ENCODE measurements around the gene AGBL3.

DNA sequence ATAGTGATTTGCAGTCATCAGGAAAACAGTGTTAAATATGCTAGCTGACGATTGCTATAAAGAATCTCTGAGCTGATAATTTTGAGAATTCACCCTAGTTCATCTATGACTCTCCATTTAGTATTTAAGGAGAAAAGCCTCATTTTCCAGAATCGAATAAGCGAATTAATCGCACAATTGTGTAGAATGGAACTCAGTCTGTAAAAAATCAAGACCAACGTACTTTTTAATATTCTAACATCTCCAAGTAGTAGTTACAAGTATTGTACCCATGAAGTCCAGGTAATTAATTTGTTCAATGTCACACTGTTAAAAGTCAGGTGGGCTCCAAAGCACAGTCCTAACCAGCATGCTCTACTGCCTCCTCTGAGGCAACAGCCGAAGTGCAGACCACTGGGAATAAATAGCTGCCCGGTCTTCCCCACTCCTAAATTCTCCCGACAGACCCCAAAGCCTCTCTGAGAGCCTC lies 380 bp upstream of the AGBL3 start:
- no peak for TF ChIP-seq ZNF274 (IDR thresholded peaks at IDR 0.05; ENCODE audit: low read depth, low read length)
- no peak for TF ChIP-seq YY1 (IDR thresholded peaks at IDR 0.05; ENCODE audit: insufficient read depth, insufficient read length)
- no peak for TF ChIP-seq SUZ12 (IDR thresholded peaks at IDR 0.05; ENCODE audit: extremely low read depth, insufficient read depth, insufficient read length)
